ENCODE results near the gene PEDS1.
A peak's percentile ranks its signal among the peaks of the same experiment; 100 is the strongest.

The PEDS1 gene

GRCh38 chr20:50130995-50131394 lies 22.5 kb downstream of the PEDS1 start:
- DNase-seq = no peak

GRCh38 chr20:50130356-50130723 lies 23.2 kb downstream of the PEDS1 start:
- no peak for DNase-seq

- no peak for DNase-seq
Measured at GRCh38 chr20:50129662-50130355, 23.7 kb downstream of the PEDS1 start.

GRCh38 chr20:50128520-50128905 lies 25.0 kb downstream of the PEDS1 start:
- DNase-seq = no peak

GRCh38 chr20:50127587-50128519 lies 25.7 kb downstream of the PEDS1 start:
- DNase-seq = no peak

- no peak for DNase-seq
Measured at GRCh38 chr20:50126662-50127061, 26.9 kb downstream of the PEDS1 start.

GRCh38 chr20:50125279-50125678 lies 28.2 kb downstream of the PEDS1 start:
- DNase-seq = no peak

- DNase-seq = no peak
Measured at GRCh38 chr20:50124496-50124895, 29.0 kb downstream of the PEDS1 start.

GRCh38 chr20:50123418-50123817 lies 30.1 kb downstream of the PEDS1 start:
- DNase-seq = no peak

- DNase-seq = no peak
Measured at GRCh38 chr20:50122763-50123162, 30.8 kb downstream of the PEDS1 start.

- DNase-seq = no peak
Measured at GRCh38 chr20:50121858-50122271, 31.7 kb downstream of the PEDS1 start.

GRCh38 chr20:50120935-50121693 lies 32.4 kb downstream of the PEDS1 start:
- peak; percentile 46 for DNase-seq

- no peak for DNase-seq
Measured at GRCh38 chr20:50118203-50118602, 35.3 kb downstream of the PEDS1 start.

GRCh38 chr20:50116368-50116999 lies 37.0 kb downstream of the PEDS1 start:
- no peak for DNase-seq

GRCh38 chr20:50115591-50116367 lies 37.7 kb downstream of the PEDS1 start:
- DNase-seq = peak; percentile 91

GRCh38 chr20:50115041-50115512 lies 38.4 kb downstream of the PEDS1 start:
- no peak for DNase-seq

GRCh38 chr20:50113420-50114224 lies 39.9 kb downstream of the PEDS1 start:
- DNase-seq = no peak

GRCh38 chr20:50112512-50113419 lies 40.8 kb downstream of the PEDS1 start, which contains the start of gene UBE2V1:
TSS of gene UBE2V1 (minus strand) at chr20:50113150. CDS start at chr20:50113128, 22 bp downstream.
- peak; percentile 86 for DNase-seq

GRCh38 chr20:50111829-50112495 lies 41.6 kb downstream of the PEDS1 start:
- no peak for DNase-seq
